ENCODE data around the gene MIPOL1. TPM values are rescaled to one million over a fixed set of nuclear protein-coding genes. Genes with fewer than 3 reads are reported as not detected.
"Not testable (repeated sequence)": the region's sequence is repeated elsewhere in the genome, so short reads cannot be mapped to it uniquely, and the experiment has no call there.

The MIPOL1 gene
- total and polyA plus RNA-seq, 4 donors: 0.51 to 6.6 (median 1.9) TPM

- H3K9ac ChIP-seq (ENCODE audit: low read depth in 1 of 2, low read length in 2 of 2): no peak overlapping the region
- no peak overlapping the region for H3K27ac ChIP-seq (ENCODE audit: low read depth in 1 of 2, low read length in 2 of 2)
- no peaks in the 10 kb centered on the region for H3K36me3 ChIP-seq (ENCODE audit: control insufficient read depth in 4 of 4, insufficient read depth in 3 of 4, low read depth in 1 of 4, low read length in 3 of 4)
- DNase-seq (ENCODE audit: low spot score): no peak
- no peak overlapping the region for H3K4me3 ChIP-seq (ENCODE audit: low read depth in 1 of 3, low read length in 3 of 3)
- 93% methylated on average over 2 of the region's 2 CpGs for WGBS
- TF ChIP-seq SP1 (IDR thresholded peaks at IDR 0.05) (no peak), NR2F2 (IDR thresholded peaks at IDR 0.05) (no peak), HNF4G (IDR thresholded peaks at IDR 0.05) (no peak), HNF4A (conservative IDR thresholded peaks at IDR 0.05) (no peak), CTCF (IDR thresholded peaks at IDR 0.05; ENCODE audit: low read depth, low read length, missing input control) (no peak), EGR1 (IDR thresholded peaks at IDR 0.05; ENCODE audit: low read depth in 2 of 2) (no peak), FOXA2 (IDR thresholded peaks at IDR 0.05) (no peak), YY1 (IDR thresholded peaks at IDR 0.05) (no peak), RAD21 (IDR thresholded peaks at IDR 0.05) (no peak), GABPA (IDR thresholded peaks at IDR 0.05 in 1 of 2, conservative IDR thresholded peaks at IDR 0.05 in 1 of 2) (no peak)
- no peaks in the 10 kb centered on the region for H3K27me3 ChIP-seq (ENCODE audit: control insufficient read depth in 4 of 4, insufficient read depth in 4 of 4, low read length in 3 of 4)
- H3K9me3 ChIP-seq (ENCODE audit: control insufficient read depth in 4 of 4, low read length in 3 of 4): no peaks in the 10 kb centered on the region
- no peaks in the 10 kb centered on the region for H3K4me1 ChIP-seq (ENCODE audit: control insufficient read depth in 4 of 4, insufficient read depth in 4 of 4, low read length in 3 of 4)
Measured at GRCh38 chr14:37320106-37320505, 122.4 kb downstream of the MIPOL1 start.

- TF ChIP-seq TAF1 (conservative IDR thresholded peaks at IDR 0.05) (no peak), ATF3 (IDR thresholded peaks at IDR 0.05) (no peak), GABPA (IDR thresholded peaks at IDR 0.05 in 1 of 2, conservative IDR thresholded peaks at IDR 0.05 in 1 of 2) (no peak), JUND (IDR thresholded peaks at IDR 0.05) (no peak)
- no peak for DNase-seq (ENCODE audit: low spot score)
Measured at GRCh38 chr14:37325332-37325731, 127.6 kb downstream of the MIPOL1 start.

GRCh38 chr14:37326434-37326833 is 128.7 kb downstream of the MIPOL1 start:
- WGBS: 36% methylated on average over 1 of the region's 1 CpG
- Histone ChIP-seq H3K36me3 (ENCODE audit: control insufficient read depth in 4 of 4, insufficient read depth in 3 of 4, low read depth in 1 of 4, low read length in 3 of 4) (no peaks in the 10 kb centered on the region), H3K9ac (ENCODE audit: low read depth in 1 of 2, low read length in 2 of 2) (no peak overlapping the region), H3K27ac (ENCODE audit: low read depth in 1 of 2, low read length in 2 of 2) (no peak overlapping the region), H3K4me3 (ENCODE audit: low read depth in 1 of 3, low read length in 3 of 3) (no peak overlapping the region), H3K9me3 (ENCODE audit: control insufficient read depth in 4 of 4, low read length in 3 of 4) (no peaks in the 10 kb centered on the region), H3K4me1 (ENCODE audit: control insufficient read depth in 4 of 4, insufficient read depth in 4 of 4, low read length in 3 of 4) (peaks cover 0 to 8% (median 6%) of the 10 kb centered on the region in 4 donors), H3K27me3 (ENCODE audit: control insufficient read depth in 4 of 4, insufficient read depth in 4 of 4, low read length in 3 of 4) (no peaks in the 10 kb centered on the region)
- no peak for DNase-seq (ENCODE audit: low spot score)
- TF ChIP-seq JUND (IDR thresholded peaks at IDR 0.05): no peak
- no peak for TF ChIP-seq YY1 (IDR thresholded peaks at IDR 0.05)
- TF ChIP-seq HNF4G (IDR thresholded peaks at IDR 0.05): no peak
- no peak for TF ChIP-seq CTCF (IDR thresholded peaks at IDR 0.05; ENCODE audit: low read depth, low read length, missing input control)
- no peak for TF ChIP-seq GABPA (IDR thresholded peaks at IDR 0.05 in 1 of 2, conservative IDR thresholded peaks at IDR 0.05 in 1 of 2)
- no peak for TF ChIP-seq RXRA (IDR thresholded peaks at IDR 0.05)
- TF ChIP-seq RAD21 (IDR thresholded peaks at IDR 0.05): no peak
- TF ChIP-seq HNF4A (conservative IDR thresholded peaks at IDR 0.05): no peak
- TF ChIP-seq ATF3 (IDR thresholded peaks at IDR 0.05): no peak
- no peak for TF ChIP-seq SP1 (IDR thresholded peaks at IDR 0.05)

More at GRCh38 chr14:37325332-37325731, 127.6 kb downstream of the MIPOL1 start:
- Histone ChIP-seq H3K36me3 (ENCODE audit: control insufficient read depth in 4 of 4, insufficient read depth in 3 of 4, low read depth in 1 of 4, low read length in 3 of 4) (no peaks in the 10 kb centered on the region), H3K27me3 (ENCODE audit: control insufficient read depth in 4 of 4, insufficient read depth in 4 of 4, low read length in 3 of 4) (no peaks in the 10 kb centered on the region), H3K4me1 (ENCODE audit: control insufficient read depth in 4 of 4, insufficient read depth in 4 of 4, low read length in 3 of 4) (peaks cover 0 to 8% (median 6%) of the 10 kb centered on the region in 4 donors), H3K9ac (ENCODE audit: low read depth in 1 of 2, low read length in 2 of 2) (no peak overlapping the region), H3K27ac (ENCODE audit: low read depth in 1 of 2, low read length in 2 of 2) (no peak overlapping the region), H3K4me3 (ENCODE audit: low read depth in 1 of 3, low read length in 3 of 3) (no peak overlapping the region), H3K9me3 (ENCODE audit: control insufficient read depth in 4 of 4, low read length in 3 of 4) (no peaks in the 10 kb centered on the region)

- H3K36me3 ChIP-seq (ENCODE audit: control insufficient read depth in 4 of 4, insufficient read depth in 3 of 4, low read depth in 1 of 4, low read length in 3 of 4); H3K9me3 ChIP-seq (ENCODE audit: control insufficient read depth in 4 of 4, low read length in 3 of 4); H3K9ac ChIP-seq (ENCODE audit: low read depth in 1 of 2, low read length in 2 of 2); H3K4me1 ChIP-seq (ENCODE audit: control insufficient read depth in 4 of 4, insufficient read depth in 4 of 4, low read length in 3 of 4); DNase-seq (ENCODE audit: low spot score); H3K27ac ChIP-seq (ENCODE audit: low read depth in 1 of 2, low read length in 2 of 2); H3K27me3 ChIP-seq (ENCODE audit: control insufficient read depth in 4 of 4, insufficient read depth in 4 of 4, low read length in 3 of 4); H3K4me3 ChIP-seq (ENCODE audit: low read depth in 1 of 3, low read length in 3 of 3): not testable (repeated sequence)
- WGBS: 81% methylated on average over 5 of the region's 5 CpGs
Measured at GRCh38 chr14:37327933-37328332, 130.2 kb downstream of the MIPOL1 start.
